NK-92 treated with Interleukin-12 subunit alpha and Interleukin-12 subunit beta, amount 100 ng/mL, for 24 hours (cell line): ENCODE results near the gene ODF4.

Experiments
- DNase-seq: peaks from one replicate; lab custom pipeline; 2025; lab: John Stamatoyannopoulos, UW

The ODF4 gene, protein sequence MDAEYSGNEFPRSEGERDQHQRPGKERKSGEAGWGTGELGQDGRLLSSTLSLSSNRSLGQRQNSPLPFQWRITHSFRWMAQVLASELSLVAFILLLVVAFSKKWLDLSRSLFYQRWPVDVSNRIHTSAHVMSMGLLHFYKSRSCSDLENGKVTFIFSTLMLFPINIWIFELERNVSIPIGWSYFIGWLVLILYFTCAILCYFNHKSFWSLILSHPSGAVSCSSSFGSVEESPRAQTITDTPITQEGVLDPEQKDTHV

GRCh38 chr17:8339540-8339939 lies at the start of gene ODF4:
Gene ODF4, plus strand, starts transcription at chr17:8339840. Its CDS starts 212 bp downstream, at chr17:8340052.
- DNase-seq, result no peak

DNA sequence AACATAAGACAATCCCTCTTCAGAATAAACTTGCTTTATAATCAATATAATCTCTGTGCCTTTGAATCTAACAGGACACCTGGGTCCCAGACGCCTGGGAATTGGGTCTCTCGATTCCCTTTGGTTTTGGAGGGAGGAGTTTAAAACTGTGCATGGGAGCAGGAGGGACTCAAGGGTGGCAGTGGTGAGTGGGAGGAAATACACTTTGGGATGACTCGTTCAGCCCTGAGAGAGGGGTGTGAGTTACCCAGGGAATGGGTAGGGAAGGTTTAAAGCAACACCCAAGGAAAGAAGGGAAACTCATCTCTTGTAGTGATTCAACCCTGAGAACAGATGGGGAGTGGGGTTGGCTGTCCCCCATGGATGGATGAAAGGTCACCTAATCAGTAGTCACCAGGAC lies 49.6 kb upstream of the ODF4 start:
- DNase-seq, result no peak

DNA sequence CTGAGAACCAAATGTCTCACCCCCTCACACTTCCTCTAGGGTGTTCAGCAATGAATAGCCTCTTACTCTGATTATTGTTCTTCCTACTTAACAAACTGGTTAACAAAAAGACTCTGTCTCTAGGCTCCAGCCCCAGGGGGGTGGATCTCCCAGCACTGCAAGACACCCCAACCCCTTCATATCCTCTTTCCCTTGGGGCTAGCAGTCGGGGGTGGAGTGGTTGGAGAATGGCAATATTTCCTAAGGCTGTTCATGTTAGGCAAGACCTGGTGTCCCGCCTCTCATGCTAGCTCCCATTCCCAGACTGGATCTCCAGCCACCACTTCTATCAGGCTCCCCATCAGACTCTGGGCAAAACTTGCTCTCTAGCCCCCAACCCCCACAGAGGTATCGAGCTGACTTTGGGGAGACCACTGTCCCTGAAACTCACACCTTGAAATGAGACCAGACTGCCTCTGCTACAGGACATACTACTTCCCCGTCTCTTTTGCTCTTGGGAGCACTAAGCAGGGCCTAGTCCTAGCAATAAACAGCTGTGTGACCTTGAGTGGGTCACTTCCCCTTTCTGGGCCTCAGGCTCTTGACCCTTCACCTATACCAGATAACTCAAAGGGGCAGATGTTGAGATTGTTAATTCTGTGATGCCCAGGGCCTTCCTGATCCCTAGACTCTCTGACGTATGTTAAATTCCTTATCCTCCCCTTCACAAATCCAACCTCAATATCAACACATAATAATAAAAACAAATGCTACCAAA lies 46.8 kb upstream of the ODF4 start:
- no peak for DNase-seq

GRCh38 chr17:8294361-8294760 lies 45.3 kb upstream of the ODF4 start:
- DNase-seq, result no peak

- no peak for DNase-seq
Observed at GRCh38 chr17:8294814-8295316, 44.8 kb upstream of the ODF4 start.

DNA sequence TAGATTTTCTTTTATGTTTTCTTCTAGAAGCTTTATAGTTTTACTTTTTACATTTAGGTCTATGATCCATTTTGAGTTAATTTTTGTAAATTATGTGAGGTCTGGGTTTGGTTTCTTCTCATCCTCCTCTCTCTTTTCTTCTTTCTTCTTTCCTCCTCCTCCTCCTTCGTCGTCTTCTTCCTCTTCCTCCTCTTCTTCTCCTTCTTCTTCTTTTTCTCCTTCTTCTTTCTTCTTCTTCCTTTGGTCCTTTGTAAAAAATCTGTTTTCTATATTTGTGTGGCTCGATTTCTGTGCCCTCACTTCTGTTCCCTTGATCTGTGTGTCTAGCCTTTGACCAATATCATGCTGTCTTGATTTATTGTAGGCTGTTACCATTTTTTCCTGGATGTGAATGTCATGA lies 39.4 kb upstream of the ODF4 start:
- no peak for DNase-seq

- peak; percentile 10 for DNase-seq
Observed at GRCh38 chr17:8300627-8301242, 38.9 kb upstream of the ODF4 start.

DNA sequence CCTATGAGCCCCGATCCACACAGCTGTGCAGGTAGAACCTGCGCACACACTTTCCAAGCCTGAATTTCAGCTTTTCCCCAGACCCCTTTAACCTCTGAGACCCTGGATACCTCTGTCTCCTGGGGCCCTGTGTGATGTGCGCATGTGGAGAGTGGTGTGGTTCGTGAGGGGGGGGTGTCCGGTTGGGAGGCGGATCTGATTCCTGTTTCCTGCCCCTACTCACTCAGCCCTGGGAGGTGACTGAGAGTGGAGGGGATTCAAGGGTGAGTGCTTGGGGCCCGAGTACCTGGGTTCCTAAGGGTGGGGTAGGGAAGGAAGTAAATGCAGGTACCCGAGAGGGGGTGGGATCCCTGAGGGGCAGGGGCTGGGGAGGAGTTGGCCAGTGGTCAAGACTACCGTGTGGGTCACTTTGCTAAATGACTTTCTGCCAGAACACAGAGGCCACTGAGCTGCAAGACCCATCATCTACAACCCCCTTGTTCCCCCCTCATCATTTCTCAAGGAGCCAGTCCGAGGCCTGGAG lies 29.0 kb upstream of the ODF4 start:
- DNase-seq, result no peak

DNA sequence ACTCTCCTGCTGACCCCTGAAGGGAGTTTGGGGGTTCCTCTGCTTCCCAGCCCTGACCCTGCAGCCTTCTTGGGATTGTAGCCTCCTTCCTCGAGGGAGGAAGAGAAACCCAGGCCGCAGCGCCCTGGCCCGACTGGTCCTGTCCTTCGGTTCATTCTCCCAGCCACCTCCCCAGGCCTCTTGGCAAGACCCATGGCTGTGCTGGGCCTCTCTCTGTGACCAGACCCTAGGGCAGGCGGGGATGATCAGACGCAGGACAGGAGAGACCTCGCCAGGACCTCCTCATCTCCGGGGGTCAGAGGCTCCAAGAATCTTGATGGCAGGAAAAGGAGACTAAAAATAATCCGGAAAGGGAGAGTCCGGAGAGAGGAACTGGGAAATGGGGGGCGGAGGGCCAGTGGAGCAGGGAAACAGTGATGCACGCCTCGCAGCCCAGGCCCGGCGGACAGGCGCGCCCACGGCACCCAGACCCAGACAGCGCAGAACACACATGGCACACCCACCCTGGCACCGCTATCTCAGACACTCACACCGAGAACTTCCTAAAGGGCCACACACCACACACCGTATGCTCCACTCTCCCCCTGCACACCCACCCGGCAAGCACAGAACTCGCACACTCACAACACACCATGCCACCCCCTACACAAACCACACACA lies 28.4 kb upstream of the ODF4 start:
- DNase-seq, result no peak

DNA sequence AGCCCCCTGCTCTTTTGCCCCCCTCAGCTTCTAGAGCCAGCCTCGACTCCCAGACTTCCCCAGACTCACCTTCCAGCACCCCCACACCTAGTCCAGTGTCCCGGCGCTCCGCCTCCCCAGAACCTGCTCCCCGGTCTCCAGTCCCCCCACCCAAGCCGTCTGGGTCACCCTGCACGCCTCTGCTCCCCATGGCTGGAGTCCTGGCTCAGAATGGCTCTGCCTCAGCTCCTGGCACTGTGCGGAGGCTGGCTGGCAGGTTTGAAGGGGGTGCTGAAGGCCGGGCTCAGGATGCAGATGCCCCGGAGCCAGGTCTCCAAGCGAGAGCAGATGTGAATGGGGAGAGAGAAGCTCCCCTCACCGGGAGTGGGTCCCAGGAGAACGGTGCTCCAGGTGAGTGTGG lies 27.4 kb upstream of the ODF4 start:
- DNase-seq, result no peak

GRCh38 chr17:8312726-8313600 lies 26.7 kb upstream of the ODF4 start:
- DNase-seq, result no peak

GRCh38 chr17:8314797-8315763 lies 24.6 kb upstream of the ODF4 start:
- no peak for DNase-seq

DNA sequence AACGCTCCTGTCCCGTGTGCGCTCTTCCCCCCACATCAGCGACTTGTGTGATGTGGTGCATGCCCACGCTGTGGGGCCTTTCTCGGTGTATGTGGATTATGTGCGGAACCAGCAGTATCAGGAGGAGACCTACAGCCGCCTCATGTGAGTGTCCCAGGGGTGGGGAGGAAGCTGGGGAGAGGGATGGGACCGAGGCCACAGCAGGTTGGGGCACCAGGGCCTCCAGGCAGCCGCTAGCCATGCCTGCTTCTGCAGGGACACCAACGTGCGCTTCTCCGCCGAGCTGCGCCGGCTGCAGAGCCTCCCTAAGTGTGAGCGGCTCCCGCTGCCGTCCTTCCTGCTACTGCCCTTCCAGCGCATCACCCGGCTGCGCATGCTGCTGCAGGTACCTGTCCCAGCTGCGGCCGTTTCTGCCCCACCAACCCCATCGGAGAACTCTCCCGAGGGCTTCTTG lies 23.8 kb upstream of the ODF4 start:
- DNase-seq, result no peak

DNA sequence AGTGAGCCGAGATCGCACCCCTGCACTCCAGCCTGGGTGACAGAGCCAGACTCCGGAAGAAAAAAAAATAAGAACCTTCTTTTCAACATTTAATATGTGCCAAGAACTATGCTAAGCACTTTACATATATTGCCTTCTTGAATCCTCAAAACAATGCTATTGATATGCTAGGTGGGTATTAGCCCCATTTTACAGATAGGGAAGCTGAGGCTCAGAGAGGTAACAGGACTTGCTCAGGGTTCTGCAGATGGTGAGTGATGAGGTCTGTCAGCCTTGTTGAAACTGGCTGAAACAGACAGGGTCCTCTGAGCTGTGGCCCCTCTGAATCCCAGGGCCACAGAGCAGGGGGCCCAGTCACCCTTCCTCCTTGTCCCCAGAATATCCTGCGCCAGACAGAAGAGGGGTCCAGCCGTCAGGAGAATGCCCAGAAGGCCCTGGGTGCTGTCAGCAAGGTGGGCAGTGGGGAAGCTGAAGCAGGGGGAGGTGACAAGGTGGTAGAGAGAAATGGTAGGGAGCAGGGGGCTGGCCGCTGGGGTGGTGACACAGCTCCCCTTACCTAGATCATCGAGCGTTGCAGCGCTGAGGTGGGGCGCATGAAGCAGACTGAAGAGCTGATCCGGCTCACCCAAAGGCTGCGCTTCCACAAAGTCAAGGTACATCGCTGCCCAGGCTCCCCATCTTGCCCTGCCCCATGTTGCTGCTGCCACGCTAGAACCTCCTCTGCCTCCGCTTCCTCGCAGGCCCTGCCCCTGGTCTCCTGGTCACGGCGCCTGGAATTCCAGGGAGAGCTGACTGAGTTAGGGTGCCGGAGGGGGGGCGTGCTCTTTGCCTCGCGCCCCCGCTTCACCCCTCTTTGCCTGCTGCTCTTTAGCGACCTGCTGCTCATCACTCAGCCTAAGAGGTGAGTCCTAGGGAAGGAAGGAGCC lies 21.4 kb upstream of the ODF4 start:
- DNase-seq, result no peak

GRCh38 chr17:8320262-8320661 lies 19.4 kb upstream of the ODF4 start:
- DNase-seq, result no peak

DNA sequence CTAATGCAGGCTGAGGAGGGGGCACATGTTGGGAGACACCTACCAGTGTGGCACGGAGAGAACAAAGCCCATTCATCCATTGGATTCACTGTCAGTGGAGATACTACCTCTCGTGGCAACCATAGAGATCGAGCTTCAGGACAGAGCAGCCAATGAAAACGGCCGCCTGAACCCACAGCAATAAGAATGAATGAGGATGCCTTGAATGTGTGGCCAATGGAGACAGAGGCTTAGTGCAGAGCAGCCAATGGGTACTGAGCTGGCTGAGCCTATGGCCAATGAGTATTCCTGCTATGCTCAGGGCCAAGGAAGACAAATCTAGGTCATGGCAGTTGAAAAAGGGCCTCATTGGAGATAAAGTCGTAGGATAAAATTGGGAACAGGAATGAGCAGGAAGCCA lies 18.6 kb upstream of the ODF4 start:
- no peak for DNase-seq

DNA sequence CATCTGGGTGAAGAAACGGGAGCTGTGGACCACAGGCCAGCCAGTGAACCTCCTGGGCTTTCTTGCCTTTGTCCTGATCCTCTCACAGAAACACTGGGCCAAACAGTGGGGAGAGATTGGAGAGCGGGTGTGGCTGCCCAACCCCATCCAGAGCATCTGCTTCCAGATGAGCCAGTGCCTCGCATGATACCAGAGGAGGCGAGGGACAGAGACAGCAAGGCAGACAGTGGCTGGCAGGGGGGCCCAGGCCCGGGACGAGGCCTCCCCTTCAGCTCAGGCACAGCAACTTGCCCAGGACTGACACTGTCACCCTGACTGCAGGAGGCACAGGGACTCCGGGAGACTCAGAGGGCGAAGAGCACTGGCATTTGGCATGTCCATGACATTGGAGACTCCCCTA lies 17.6 kb upstream of the ODF4 start:
- no peak for DNase-seq

DNA sequence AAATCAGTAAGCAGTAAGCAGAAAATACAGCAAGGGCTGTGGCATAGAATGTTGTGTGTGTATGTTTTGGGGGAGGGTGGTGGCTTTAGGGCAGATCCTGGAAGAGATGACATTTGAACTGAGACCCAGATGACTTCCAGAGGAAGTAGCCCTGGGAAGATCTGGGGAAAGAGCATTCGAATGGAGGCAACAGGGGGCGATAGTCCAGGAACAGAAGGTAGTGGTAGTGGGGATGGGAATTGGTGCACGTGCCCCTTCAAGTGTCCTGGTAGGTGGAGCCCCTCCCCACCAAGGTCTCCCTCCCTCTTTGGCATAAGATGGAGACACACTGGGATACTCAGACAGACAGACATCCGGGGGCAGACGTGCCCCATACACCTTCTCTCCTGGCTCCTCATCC lies 15.5 kb upstream of the ODF4 start:
- DNase-seq, result no peak

GRCh38 chr17:8324923-8325322 lies 14.7 kb upstream of the ODF4 start:
- DNase-seq, result no peak
